Measurements from ENCODE around the gene PRSS16. TPM values are rescaled to one million over a fixed set of nuclear protein-coding genes. Genes with fewer than 3 reads are reported as not detected.

The PRSS16 gene
- total and polyA plus RNA-seq, 9 of the 15 experiments (the other 6 are each of a cell fraction or from before 2014, with no cell fraction given): 4.5 to 21.3 (median 12.1) TPM

GRCh38 chr6:27237089-27237803 lies 10.3 kb upstream of the PRSS16 start (continued):
- TF ChIP-seq, protein P1, sequence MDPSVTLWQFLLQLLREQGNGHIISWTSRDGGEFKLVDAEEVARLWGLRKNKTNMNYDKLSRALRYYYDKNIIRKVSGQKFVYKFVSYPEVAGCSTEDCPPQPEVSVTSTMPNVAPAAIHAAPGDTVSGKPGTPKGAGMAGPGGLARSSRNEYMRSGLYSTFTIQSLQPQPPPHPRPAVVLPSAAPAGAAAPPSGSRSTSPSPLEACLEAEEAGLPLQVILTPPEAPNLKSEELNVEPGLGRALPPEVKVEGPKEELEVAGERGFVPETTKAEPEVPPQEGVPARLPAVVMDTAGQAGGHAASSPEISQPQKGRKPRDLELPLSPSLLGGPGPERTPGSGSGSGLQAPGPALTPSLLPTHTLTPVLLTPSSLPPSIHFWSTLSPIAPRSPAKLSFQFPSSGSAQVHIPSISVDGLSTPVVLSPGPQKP (CRISPR knock-in tag; IDR thresholded peaks at IDR 0.05): no peak
- no peak for TF ChIP-seq EHMT2 (IDR thresholded peaks at IDR 0.05)
- TF ChIP-seq, protein P2, sequence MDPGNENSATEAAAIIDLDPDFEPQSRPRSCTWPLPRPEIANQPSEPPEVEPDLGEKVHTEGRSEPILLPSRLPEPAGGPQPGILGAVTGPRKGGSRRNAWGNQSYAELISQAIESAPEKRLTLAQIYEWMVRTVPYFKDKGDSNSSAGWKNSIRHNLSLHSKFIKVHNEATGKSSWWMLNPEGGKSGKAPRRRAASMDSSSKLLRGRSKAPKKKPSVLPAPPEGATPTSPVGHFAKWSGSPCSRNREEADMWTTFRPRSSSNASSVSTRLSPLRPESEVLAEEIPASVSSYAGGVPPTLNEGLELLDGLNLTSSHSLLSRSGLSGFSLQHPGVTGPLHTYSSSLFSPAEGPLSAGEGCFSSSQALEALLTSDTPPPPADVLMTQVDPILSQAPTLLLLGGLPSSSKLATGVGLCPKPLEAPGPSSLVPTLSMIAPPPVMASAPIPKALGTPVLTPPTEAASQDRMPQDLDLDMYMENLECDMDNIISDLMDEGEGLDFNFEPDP (CRISPR knock-in tag; IDR thresholded peaks at IDR 0.05): no peak
- TF ChIP-seq GATA2 (CRISPR knock-in tag; IDR thresholded peaks at IDR 0.05): no peak
- TF ChIP-seq ZNF408 (CRISPR knock-in tag; IDR thresholded peaks at IDR 0.05; ENCODE audit: low read depth): no peak
- no peak for TF ChIP-seq CHCHD3 (CRISPR knock-in tag; IDR thresholded peaks at IDR 0.05)
- TF ChIP-seq RBM34 (IDR thresholded peaks at IDR 0.05; ENCODE audit: borderline replicate concordance, insufficient read depth, low read length): no peak
- TF ChIP-seq, protein P3, sequence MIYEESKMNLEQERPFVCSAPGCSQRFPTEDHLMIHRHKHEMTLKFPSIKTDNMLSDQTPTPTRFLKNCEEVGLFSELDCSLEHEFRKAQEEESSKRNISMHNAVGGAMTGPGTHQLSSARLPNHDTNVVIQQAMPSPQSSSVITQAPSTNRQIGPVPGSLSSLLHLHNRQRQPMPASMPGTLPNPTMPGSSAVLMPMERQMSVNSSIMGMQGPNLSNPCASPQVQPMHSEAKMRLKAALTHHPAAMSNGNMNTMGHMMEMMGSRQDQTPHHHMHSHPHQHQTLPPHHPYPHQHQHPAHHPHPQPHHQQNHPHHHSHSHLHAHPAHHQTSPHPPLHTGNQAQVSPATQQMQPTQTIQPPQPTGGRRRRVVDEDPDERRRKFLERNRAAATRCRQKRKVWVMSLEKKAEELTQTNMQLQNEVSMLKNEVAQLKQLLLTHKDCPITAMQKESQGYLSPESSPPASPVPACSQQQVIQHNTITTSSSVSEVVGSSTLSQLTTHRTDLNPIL (CRISPR knock-in tag; IDR thresholded peaks at IDR 0.05): no peak
- TF ChIP-seq ZKSCAN3 (CRISPR knock-in tag; IDR thresholded peaks at IDR 0.05): no peak
- peak in 1 of 2 experiments; percentile 69; a peak in 3 of 4 replicates for TF ChIP-seq FOXK2 (conservative IDR thresholded peaks at IDR 0.05 in 1 of 2, IDR thresholded peaks at IDR 0.05 in 1 of 2; ENCODE audit: low read depth in 2 of 2)
- TF ChIP-seq MYC (IDR thresholded peaks at IDR 0.05; ENCODE audit: low read depth, low read length): peak; percentile 43; the same call in 1 of the 2 replicates
- TF ChIP-seq MYC (CRISPR knock-in tag; IDR thresholded peaks at IDR 0.05; ENCODE audit: borderline replicate concordance, low read depth): peak; percentile 68; the same call in 1 of the 2 replicates
- TF ChIP-seq L3MBTL2 (IDR thresholded peaks at IDR 0.05): peak; percentile 87
- no peak for TF ChIP-seq RBM25 (IDR thresholded peaks at IDR 0.05; ENCODE audit: low read depth, low read length, severe bottlenecking)
- no peak for TF ChIP-seq HOXB6 (CRISPR knock-in tag; IDR thresholded peaks at IDR 0.05; ENCODE audit: borderline replicate concordance)
- TF ChIP-seq ZNF764 (CRISPR knock-in tag; IDR thresholded peaks at IDR 0.05; ENCODE audit: low read depth): peak; percentile 81; the same call in 1 of the 2 replicates
- TF ChIP-seq TEAD2 (tag; IDR thresholded peaks at IDR 0.05): no peak
- no peak for TF ChIP-seq ZFX (CRISPR knock-in tag; IDR thresholded peaks at IDR 0.05)
- no peak for TF ChIP-seq MXI1 (IDR thresholded peaks at IDR 0.05; ENCODE audit: low read depth, low read length)
- no peak; the same call in 1 of the 2 replicates for TF ChIP-seq MTA1 (IDR thresholded peaks at IDR 0.05; ENCODE audit: borderline replicate concordance)
- no peak for TF ChIP-seq BRF2 (IDR thresholded peaks at IDR 0.05; ENCODE audit: borderline replicate concordance, insufficient read depth, insufficient read length)
- no peak for TF ChIP-seq KHSRP (IDR thresholded peaks at IDR 0.05)
- TF ChIP-seq POLR2G (IDR thresholded peaks at IDR 0.05; ENCODE audit: low read depth, low read length): no peak
- no peak for TF ChIP-seq MIER1 (IDR thresholded peaks at IDR 0.05; ENCODE audit: low read depth)
- no peak for TF ChIP-seq ZKSCAN1 (IDR thresholded peaks at IDR 0.05; ENCODE audit: low read depth, low read length)
- TF ChIP-seq CEBPB (tag; IDR thresholded peaks at IDR 0.05): no peak

Measured in K562 (cell line).